NCI-H187 (cell line): ENCODE data around the gene GNPTG.

Experiments used
- DNase-seq, 2 experiments: peaks; one replicate each; lab custom pipeline; 2025; lab: John Stamatoyannopoulos, UW

GNPTG gene

DNA sequence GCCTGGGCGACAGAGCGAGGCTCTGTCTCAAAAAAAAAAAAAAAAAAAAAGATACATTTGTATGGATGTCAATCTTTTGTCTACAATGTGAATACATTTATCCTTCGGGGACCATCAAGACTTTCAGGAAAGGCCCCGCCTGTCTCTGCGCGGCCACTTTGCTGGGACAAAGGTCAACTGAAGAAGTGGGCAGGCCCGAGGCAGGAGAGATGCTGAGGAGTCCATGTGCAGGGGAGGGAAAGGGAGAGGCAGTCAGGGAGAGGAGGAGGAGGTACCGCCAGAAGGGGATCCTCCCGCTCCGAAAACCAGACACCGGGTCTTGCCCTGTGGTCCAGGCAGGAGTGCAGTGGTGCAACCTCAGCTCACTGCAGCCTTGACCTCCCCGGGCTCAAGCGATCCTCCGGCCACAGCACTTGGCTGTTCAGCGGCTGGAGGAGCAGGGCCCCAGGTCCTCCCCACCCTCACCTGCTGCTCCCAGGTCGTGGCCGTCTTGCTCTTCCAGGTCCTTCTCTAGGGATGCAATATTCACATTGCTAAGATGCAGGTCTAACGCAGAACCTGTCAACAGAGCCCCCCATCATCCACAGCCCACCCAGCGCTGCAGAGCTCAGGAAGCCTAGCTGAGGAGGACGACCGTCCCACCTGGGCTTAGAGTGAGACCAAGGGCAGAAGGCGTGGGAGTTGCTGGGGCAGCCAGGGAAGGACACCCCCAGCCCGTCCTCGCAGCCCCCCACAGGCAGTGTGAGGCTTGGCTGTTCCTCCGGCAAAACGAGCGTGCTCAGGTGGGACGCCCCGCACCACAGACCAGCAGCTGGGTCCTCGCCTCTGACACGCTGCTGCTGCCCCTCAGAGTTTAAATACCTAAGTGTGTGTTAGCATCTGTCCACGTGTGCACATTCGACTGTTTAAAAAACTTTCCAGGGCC, 19.6 kb downstream of the GNPTG start:
- DNase-seq: no peak

DNA sequence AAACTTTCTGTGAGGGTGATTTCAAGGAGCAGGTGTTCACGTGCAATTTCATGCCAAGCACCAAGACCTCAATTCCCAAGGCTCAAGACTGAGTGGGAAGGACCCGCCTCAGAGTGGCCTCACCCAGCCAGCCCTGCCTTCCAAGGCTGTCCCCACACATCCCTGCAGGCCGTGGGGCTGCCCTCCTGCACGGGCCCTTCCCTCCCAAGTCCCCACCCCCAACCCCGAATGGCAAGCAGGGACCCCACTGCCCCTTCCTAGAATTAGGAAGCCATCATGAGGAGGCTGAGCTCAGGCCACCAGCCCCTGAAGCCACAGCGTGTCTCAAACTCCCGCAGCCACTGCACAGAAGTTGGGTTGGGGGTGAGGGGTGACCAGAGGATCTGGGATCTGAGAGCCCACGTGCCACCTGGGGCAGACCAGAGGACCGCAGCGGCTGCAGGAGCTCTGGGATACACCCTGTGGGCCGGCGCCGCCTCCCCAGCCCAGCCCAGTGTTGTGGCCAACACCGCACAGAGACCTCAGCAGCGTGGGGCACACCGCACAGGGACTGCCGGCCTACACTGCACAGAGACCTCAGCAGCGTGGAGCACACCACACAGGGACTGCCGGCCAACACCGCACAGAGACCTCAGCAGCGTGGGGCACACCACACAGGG, 20.7 kb downstream of the GNPTG start:
- no peak for DNase-seq

DNA sequence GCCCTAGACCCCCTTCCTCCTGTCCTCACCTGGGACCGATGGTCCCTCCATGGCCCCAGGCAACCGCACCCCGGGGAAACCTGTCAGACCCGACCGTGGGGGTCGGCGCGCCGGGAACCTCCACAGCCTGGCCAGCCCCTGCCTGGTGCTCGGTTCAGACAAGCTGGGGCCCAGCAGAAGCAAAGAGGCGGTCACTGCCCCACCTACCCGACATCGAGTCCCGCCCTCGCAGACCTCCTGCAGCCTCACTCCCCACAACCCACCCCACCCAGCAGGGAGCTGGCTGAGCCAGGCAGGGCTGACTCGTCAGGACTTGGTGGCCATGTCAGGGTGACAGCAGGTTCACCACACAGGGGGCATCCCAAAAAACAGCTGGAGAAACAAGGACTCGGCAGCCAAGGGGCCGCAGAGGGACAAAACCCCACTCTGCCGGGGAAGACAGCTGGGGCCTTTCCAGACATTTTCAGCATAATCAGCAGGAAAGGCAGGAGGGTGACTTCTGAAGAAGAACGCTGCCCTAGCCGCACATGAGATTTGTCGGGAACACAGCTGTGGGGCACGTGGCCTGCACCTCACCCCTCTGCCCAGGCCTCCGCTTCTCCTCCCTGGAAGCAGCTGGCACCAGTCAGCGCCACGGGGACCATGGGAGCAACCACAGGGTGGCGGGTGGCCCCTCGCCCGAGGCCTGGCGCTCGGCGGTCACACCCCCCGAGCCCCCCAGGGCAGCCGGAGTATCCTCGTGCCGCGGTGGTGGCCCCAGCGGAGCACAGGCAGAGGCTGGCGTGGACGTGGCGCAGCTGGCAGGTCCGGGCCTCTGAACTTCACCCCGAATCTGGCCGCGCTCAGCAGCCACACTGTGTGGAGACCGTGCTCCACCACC, 22.9 kb downstream of the GNPTG start:
- no peak for DNase-seq

DNA sequence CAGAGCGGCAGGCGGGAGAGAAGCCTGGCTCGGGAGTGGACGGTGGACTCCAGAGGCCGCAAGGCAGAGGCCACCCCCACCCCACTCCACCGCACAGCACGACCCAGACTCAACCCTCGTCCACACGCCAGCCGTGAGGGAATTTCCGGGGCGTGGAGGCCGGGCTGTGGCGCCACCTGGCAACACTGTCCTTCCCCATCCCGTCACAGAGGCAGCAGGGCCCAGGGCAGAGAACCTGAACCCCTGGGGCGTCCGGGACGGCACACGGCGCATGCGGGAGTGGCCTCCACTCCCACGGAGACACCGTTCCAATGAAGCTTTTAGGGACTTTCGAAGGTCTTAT, 23.5 kb downstream of the GNPTG start:
- DNase-seq: no peak

DNA sequence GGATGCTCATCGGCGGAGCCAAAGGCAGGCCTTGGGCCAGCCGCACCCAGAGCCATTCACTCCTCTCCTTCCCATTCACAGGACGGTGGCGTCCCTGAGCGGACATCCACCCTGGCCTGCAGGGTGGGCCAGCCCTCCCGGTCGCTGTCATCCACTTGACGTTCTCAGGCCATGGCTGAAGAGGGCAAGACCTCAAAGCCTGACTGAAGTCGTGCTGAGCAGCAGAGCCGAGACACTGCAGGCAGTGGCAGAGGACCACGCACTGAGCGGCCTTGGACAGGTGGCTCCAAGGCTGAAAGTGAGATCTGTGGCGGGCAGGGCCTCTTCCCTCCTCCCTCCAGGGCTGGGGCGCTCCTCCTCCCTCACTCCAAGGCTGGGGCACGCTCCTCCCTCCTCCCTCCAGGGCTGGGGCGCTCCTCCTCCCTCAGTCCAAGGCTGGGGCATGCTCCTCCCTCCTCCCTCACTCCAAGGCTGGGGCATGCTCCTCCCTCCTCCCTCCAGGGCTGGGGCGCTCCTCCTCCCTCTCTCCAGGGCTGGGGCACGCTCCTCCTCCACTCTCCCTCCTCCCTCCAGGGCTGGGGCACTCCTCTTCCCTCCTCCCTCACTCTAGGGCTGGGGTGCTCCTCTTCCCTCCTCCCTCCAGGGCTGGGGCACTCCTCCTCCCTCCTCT, 24.1 kb downstream of the GNPTG start:
- no peak for DNase-seq

DNA sequence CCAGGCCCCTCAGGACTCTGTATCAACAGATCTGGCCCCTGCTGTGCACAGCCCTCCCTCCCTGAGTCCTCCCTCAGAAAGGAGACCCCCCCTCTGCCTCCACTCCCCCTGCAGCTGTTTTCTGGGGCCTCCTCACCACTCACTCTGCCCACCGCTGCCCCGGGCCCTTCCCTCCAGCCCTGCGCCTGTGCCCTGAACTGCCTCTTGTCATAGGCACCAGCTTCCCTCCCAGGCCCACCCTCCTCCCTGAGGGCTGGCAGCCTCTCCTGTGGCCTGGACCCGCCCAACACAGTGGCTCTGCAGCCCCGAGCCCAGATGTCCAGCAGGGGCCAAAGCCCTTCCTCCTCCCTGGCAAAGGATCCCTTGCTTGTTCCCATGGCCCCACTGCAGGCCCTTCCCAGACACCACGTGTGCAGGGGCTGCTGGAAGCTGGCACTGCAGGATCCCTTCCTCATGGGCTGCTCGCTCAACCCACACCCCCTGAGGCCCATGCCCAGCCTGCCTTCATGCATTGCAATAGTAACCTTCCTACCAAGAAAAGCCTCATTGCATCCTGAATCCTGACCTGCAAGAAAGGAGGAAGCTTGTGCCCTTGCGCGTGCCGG, 25.8 kb downstream of the GNPTG start:
- DNase-seq: no peak

DNA sequence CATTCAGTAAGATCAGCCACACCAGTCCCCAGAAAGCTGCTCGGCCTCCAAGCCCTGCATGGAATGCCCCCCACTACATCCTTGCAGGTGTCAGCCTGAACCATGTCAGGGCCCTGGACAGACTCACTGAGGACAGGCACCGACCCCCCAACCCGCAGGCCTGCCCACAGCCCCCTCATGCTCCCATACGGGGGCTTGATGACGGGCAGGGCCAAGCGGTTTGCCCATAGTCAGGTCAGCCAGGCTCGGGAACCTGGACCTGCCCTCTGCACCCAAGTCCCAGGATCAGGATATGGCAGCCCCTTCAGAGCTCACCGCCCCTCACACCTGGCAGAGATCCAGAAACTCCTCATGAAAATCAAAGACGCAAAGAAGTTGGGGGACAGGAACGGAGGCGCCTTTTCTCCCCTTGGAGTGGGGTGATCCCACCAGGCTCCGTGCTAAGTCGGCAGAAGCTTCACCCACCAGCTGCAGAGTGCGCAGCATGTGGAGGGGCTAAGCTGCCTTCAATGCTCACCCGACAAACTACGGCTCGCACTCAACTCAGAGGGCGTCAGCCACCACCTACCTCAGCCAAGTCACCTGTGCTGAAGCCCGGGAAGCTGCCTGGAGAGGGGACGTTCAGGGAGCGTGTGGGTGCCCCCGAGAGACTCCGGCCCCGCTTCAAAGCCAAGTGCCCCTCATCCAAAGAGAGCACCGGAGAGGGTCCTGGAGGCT, 26.5 kb downstream of the GNPTG start:
- no peak for DNase-seq

DNA sequence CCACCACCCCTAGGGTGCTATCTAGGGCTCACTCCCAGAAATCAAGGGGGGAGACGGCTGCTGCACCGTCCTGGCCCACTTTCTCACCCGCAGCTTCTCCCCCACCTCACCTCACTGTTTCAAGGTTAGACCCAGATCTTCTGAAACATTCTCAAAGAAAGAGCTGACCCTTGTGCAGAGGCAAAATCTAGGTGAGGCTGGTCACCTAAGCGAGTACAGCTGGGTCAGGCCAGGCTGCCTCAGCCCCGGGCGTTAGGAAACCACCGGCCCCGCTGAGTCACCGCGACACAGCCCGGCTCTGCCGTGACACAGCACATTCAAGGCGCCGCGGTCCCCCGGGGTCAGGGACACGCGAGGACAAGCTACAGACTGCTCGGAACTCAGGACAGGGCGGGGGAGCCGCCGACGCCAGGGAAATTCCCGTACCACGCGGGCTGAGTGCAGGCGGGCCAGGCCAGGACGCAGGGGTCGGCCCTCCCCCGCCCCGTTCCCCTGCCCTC, 27.1 kb downstream of the GNPTG start:
- DNase-seq: no peak

DNA sequence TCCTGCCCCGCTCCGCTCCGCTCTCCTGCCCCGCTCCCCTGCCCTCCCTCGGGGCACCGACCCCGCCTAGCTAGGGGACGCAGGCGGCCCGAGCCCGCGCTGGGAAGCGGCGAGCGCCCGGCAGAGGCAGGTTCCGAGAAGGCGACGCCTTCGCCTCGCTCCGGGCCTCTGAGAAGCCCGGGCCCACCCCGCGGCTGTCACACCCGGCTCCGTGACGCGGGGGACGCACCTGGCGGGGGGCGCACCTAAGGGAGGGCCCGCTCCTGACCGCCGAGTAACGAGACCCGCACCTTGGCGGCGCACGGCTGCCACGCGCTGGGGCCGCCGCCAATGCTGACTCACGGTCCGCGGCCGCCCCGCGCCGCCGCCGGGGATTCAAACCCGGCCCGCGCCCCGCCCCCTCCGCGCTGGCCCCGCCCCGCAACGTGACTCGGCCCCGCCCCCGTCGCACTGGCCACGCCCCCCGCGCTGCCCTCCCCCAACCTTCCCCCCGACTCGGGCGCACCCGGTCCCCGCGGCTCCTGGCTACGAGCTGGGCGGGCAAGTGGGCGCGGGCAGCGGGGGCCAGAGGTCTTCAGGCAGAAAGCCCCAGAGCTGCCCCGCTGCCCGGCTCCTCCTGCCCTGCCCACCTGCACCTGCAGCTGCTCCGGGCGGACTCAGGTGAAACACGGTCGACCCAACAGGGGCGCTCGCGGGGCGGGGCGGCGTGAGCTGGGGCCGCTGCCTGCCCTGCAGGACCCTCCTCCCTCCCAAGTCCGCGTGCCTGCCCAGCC, 27.8 kb downstream of the GNPTG start:
- peak; percentile 44 to 58 for DNase-seq

DNA sequence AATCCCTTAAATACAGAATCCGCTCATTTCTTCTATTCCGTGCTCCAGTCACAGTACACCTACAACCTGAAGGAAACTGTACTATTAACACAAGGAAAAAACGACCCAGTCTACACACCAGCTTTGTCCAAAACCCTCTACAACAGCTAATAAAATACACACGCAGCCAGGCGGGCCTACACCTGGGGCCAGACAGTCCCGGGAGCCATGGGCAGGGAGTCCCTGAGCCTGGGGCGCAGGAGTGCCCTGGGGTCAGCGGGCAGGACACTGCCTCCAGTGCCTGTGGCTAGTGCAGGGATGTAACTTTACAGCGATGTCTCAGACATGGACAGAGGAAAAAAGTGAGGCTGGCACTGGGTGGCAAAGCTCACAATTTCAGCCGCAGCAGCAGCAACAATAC, 28.5 kb downstream of the GNPTG start:
- DNase-seq: no peak

DNA sequence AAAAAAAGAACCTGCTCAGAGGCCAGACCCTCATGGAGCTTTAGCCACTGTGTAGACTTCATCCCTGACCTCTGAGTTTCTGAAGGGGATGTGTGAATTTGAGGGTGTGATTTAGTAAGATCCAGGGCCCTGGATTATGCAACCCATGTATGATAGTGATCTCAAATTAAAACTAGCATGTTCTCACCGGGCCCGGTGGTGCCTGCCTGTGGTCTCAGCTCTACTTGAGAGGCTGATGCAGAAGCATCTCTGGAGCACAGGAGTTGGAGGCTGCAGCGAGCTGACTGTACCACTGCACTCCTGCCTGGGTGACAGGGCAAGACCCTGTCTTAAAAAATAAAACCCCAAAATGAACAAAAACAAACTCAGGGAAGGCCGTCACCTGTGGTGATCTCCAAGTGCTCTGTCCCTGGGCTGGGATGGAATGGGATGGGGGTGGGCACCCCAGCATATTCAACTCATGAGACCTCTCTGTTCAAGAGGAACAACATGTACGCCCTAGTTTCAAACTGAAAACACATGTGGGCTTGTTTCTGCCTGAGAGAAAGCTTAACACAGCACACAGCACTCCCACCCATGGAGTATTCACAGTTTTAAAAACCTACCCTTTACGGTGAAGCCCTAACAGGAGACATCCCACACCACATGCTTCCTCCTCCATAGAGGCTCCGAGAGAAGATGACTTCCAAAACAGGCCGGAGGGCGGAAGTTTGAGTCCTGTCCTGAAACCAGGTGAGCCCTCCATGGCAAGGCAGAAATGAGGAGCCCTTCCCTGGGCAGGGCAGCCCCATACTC, 30.1 kb downstream of the GNPTG start:
- no peak for DNase-seq

DNA sequence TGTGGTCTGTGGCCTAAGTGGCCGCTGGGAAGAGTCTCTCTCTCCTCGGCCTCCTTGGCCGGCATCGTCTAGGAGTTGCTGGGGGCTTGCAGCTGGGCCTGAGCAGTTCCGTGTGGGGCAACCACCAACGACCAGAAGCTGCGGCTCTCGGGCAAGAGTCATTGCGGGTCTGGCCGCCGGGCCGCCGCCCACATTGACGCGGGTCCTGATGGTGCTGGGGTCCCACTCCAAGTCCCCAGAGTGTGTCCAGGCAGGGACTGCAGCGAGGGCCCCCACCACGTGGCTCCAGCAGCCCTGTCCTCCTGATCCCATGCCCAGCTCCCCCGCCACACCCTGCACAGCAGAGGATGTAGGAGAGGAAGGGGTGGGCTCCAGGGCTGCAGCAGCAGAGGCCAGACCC, 31.8 kb downstream of the GNPTG start:
- DNase-seq: no peak

DNA sequence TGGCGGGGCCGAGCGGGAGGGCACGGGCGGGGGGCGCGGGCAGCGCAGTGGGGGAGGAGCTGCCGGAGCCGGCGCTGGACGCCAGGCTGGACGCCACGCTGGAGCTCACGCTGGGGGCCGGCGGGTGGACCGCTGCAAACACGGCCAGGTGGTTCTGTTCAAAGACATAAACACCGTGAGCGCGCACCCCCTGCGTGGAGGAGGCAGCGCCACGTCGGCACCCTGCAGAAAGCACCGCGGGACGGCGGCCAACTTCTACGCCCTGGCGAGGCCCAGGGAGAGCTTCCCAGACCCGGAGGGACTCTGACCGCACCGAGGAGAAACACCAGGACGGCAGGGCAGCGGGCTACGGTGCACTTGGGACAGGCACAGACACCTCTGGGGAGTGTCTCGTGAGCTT, 33.5 kb downstream of the GNPTG start:
- DNase-seq: no peak

DNA sequence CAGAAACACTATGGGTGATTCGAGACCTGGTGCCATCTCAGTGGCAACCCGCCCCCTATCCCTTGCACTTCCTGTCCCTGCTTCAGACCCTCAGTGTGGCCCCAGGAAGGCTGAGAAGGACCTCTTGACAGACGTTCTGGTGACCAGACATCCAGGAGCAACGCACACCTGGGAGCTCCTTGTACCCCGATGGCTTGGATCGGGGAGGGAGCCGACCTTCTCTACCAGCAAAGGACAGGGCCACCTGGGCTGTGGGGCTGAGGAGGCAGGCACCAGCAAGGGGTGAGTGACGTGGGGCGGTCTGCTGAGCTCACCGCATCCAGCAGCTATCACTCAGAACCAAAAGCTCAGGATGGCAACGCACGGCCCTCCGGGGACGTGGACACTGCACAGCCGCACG, 35.6 kb downstream of the GNPTG start:
- DNase-seq: no peak

DNA sequence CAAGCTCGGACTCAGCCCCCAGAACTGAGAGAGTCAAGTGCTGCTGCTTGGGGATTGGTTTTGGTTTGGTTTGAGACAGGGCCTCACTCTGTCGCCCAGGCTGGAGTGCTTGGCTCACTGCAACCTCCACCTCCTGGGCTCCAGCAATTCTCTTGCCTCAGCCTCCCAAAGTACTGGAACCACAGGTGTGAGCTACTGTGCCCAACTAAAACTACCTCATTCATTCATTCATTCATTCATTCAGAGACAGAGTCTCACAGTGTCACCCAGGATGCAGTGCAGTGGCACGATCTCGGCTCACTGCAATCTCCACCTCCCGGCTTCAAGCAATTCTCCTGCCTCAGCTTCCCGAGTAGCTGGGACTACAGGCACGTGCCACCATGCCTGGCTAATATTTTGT, 38.0 kb downstream of the GNPTG start:
- no peak for DNase-seq

DNA sequence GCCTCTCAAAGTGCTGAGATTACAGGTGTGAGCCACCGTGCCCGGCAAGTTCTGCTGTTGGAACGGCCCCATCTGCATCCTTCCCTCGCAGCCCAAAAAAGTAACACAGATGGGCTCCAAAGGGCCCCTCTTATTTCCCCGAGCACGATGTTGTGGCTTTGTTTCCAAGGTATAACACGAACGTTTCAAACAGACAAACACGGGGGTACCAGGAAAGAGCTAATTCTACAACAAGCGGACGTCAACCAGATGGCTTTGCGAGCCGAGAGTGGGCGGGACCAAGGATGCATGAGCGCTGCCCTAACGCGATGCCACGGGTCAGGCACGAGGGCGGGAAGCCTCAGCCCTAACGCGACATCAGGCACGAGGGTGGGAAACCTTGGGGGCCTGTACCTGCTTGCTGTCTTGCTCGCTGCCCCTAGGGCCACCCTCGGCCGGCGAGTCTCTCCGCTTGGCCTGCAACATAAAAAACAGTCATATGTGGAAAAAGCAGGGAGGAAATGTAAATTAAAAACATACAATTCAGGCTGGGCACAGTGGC, 38.6 kb downstream of the GNPTG start:
- no peak for DNase-seq

DNA sequence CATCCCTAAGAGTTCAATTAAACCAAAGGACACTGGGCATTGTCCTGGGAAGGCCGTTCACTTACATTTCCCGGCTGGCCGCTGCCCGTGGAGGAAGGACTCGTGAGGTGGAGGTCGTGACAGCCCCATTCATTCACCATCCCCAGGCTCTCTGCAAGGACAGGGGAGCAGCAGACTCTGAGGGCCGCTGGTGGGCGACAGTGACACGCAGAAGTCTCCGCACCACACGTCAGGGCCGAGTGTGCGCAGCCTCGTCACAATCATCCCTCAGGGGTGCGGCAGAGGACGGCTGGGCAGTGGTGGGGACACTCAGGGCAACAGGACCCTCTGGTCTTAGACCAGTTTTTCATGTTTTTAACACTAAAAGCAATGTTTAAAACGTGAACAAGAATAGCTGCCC, 41.1 kb downstream of the GNPTG start:
- DNase-seq: no peak

DNA sequence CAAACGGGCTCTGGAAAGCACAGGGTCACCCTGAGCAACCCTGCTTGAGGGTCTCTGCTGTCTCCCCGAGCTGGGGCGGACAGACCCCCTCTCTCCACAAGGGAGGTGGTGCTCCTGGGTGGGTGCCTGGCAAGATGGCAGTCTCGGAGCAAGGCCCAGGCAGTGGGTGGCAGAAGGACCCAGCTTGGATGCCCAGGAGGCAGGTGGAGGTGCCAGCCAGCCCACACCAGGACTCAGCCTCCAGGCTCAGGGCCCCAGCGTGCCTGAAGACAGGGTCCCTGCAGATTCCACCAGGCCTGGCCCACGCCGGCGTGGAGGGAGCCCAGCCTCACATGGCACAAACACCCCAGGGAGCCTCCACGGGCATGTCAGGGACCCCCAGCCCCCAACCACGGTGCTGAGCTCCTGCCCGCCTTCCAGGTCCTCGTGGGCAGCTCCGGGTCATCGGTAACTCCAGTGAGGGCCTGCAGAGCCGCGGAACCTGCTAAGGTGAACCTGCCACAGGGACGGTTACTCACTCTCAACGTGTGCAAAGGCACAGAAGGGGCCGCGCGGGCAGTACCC, 42.0 kb downstream of the GNPTG start:
- no peak for DNase-seq
